Measurements from ENCODE around the gene TNFAIP1.

DNA sequence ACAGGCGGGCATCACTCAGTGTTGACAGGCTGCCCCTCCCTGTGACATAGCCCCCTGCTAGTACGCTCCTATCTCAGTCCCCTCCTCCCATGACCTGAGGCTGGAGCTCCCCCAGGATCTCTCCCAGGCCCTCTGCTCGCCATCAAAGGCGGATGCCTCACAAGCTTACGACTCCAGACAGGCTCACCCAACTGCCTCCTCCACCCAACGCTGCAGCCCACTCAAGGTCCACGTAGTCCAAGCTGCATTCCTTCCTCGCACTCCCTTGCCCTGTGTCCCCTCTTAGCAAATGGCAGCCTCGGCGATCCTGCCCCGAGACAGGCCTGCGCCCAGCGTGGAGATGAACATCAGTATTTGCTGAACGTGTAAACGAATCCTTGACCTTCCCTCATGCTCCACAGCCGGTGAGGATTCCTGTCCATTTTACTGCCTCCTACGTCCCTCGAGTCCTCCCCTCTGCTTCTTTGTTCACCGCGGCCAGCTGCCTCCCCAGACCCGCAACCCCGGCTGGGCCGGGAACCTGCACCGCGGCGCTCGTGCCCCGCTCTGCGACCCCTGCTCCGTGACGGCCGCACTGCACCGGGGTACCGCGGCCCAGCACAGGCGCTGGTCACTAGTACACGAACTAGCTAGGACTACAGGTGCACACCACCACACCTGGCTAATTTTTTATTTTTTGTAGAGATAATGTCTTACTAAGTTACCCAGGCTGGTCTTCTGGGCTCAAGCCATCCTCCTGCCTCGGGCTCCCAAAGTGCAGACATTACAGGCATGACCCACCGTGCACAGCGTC is 17.4 kb upstream of the TNFAIP1 start:
- TF ChIP-seq CTCF (IDR thresholded peaks at IDR 0.05) (no peak), POLR2A (IDR thresholded peaks at IDR 0.05) (no peak), EP300 (IDR thresholded peaks at IDR 0.05) (no peak), POLR2AphosphoS5 (IDR thresholded peaks at IDR 0.05) (no peak)
